Choroid plexus epithelial cell (primary cell): ENCODE data around the gene TBX10.

Experiments
- DNase-seq: peaks from one replicate; pipeline ENCODE4 v3.0.0-alpha.2; 2010; ENCODE audit warnings: low read depth
- H3K4me3 ChIP-seq: 2 replicates; pipeline ENCODE4 v1.5.1; 2011; ENCODE audit warnings: low read depth, mild to moderate bottlenecking, control low read depth, low read length, moderate library complexity
- CTCF ChIP-seq: conservative IDR thresholded peaks from 2 replicates; pipeline ENCODE4 v1.5.1; 2011; ENCODE audit warnings: low read depth, mild to moderate bottlenecking, control low read depth, inconsistent platforms, low read length, moderate library complexity

Gene TBX10

GRCh38 chr11:67636962-67637361, 2.6 kb downstream of the TBX10 start:
- DNase-seq = no peak
- no peak overlapping the region for H3K4me3 ChIP-seq
- TF ChIP-seq CTCF = no peak

GRCh38 chr11:67635231-67635521, 4.4 kb downstream of the TBX10 start:
- no peak for DNase-seq
- TF ChIP-seq CTCF = no peak
- no peak overlapping the region for H3K4me3 ChIP-seq

GRCh38 chr11:67634366-67635230, 5.0 kb downstream of the TBX10 start:
- no peak for DNase-seq
- H3K4me3 ChIP-seq = no peak overlapping the region
- no peak for TF ChIP-seq CTCF

GRCh38 chr11:67633758-67634365, 5.7 kb downstream of the TBX10 start:
- TF ChIP-seq CTCF = no peak
- H3K4me3 ChIP-seq = no peak overlapping the region
- DNase-seq = no peak

GRCh38 chr11:67632982-67633755, 6.4 kb downstream of the TBX10 start:
- H3K4me3 ChIP-seq = no peak overlapping the region
- no peak for TF ChIP-seq CTCF
- DNase-seq = no peak

GRCh38 chr11:67632175-67632981, 7.2 kb downstream of the TBX10 start:
- no peak for TF ChIP-seq CTCF
- H3K4me3 ChIP-seq = no peak overlapping the region
- DNase-seq = no peak
